Endothelial cell of umbilical vein (primary cell): ENCODE data around the gene EEF2K. TPM values are rescaled to one million over a fixed set of nuclear protein-coding genes. Genes with fewer than 3 reads are reported as not detected.

Experiments used
- BruUV-seq: library from RNA; stranded (reverse); fragments of 400-500 nt; replicated peaks from 2 replicates; lab custom pipeline; 2021; lab: Mats Ljungman, UMichigan
- CTCF ChIA-PET: fragments of 300-600, 350-600 bp; sonication (Branson Sonifier 250); formaldehyde crosslinking; loops from one replicate; lab custom pipeline; 2021; ENCODE audit warnings: antibody characterized with exemption, inconsistent platforms; lab: Charles Lee
- POLR2A ChIA-PET: fragments of 300-600, 350-600 bp; sonication (Branson Sonifier 250); formaldehyde crosslinking; loops from one replicate; lab custom pipeline; 2021; ENCODE audit warnings: antibody characterized with exemption, inconsistent platforms; lab: Charles Lee
- DNase-seq: peaks from one replicate; pipeline ENCODE4 v3.0.0-alpha.2; 2011; ENCODE audit warnings: low read depth, low spot score
- FAIRE-seq: peaks from 2 replicates; lab custom pipeline; 2011; peaks lifted over from hg19 to GRCh38; lab: Jason Lieb, UNC
- H2AFZ ChIP-seq: 2 replicates; pipeline ENCODE4 v1.6.0; 2012; ENCODE audit warnings: low read depth, low read length, control low read depth, inconsistent platforms
- H3K27ac ChIP-seq: 2 replicates; pipeline ENCODE4 v1.5.1; 2011; ENCODE audit warnings: low read depth, mild to moderate bottlenecking, control low read depth, low read length, moderate library complexity; ENCODE audit not compliant: insufficient read depth
- H3K27me3 ChIP-seq, 2 experiments: 2 replicates each; pipeline versions ENCODE4 v1.6.0 to v1.6.1; 2011; ENCODE audit warnings: low read length in 2 of 2, mixed read lengths in 1 of 2; ENCODE audit not compliant: control insufficient read depth in 2 of 2, insufficient read depth in 2 of 2
- H3K36me3 ChIP-seq, 2 experiments: 2 replicates in 1 of 2; 3 replicates in 1 of 2; pipeline ENCODE4 v1.5.1; 2011; ENCODE audit warnings: low read length in 2 of 2, mild to moderate bottlenecking in 1 of 2, moderate library complexity in 1 of 2; ENCODE audit not compliant: control insufficient read depth in 2 of 2, insufficient read depth in 2 of 2; ENCODE audit errors: extremely low read depth in 1 of 2
- H3K4me1 ChIP-seq: 3 replicates; pipeline ENCODE4 v1.5.1; 2011; ENCODE audit warnings: mild to moderate bottlenecking, low read length; ENCODE audit not compliant: control insufficient read depth, insufficient read depth; ENCODE audit errors: extremely low read depth
- H3K4me2 ChIP-seq: 2 replicates; pipeline ENCODE4 v1.6.1; 2011; ENCODE audit warnings: low read length, control low read depth, mixed read lengths; ENCODE audit not compliant: insufficient read depth
- H3K4me3 ChIP-seq, 3 experiments: fragments of 200-600 bp in 1 of 3; sonication (generic), shearing (Covaris generic) in 1 of 3; replicated peaks in 1 of 3; 2 replicates each; pipeline ENCODE4 v1.5.1; 2011 to 2016; ENCODE audit warnings: control low read depth in 3 of 3, low read length in 3 of 3, mild to moderate bottlenecking in 2 of 3, inconsistent platforms in 1 of 3, low read depth in 1 of 3, moderate library complexity in 1 of 3; ENCODE audit not compliant: insufficient read depth in 1 of 3
- H3K79me2 ChIP-seq: 2 replicates; pipeline ENCODE4 v1.6.0; 2012; ENCODE audit warnings: low read length, inconsistent platforms; ENCODE audit not compliant: control insufficient read depth, insufficient read depth
- H3K9ac ChIP-seq: replicated peaks from 2 replicates; pipeline ENCODE3; 2011; ENCODE audit warnings: low read length, control low read depth; ENCODE audit not compliant: insufficient read depth; ENCODE audit errors: extremely low read depth
- H3K9me1 ChIP-seq: replicated peaks from 3 replicates; pipeline ENCODE4 v1.6.0; 2011; ENCODE audit warnings: mild to moderate bottlenecking, low read length; ENCODE audit not compliant: control insufficient read depth, insufficient read depth; ENCODE audit errors: extremely low read depth
- H3K9me3 ChIP-seq: replicated peaks from 2 replicates; pipeline ENCODE4 v1.5.1; 2012; ENCODE audit warnings: low read length, inconsistent platforms; ENCODE audit not compliant: control insufficient read depth, insufficient read depth
- H4K20me1 ChIP-seq: replicated peaks from 2 replicates; pipeline ENCODE3; 2011; ENCODE audit warnings: mild to moderate bottlenecking, low read length; ENCODE audit not compliant: control insufficient read depth, insufficient read depth; ENCODE audit errors: extremely low read depth
- CTCF ChIP-seq, 2 donors: IDR thresholded peaks; 1 replicate in 1 of 2; 2 replicates in 1 of 2; pipeline ENCODE4 v1.5.1; 2011; ENCODE audit warnings: low read length in 2 of 2, mild to moderate bottlenecking in 2 of 2, moderate library complexity in 2 of 2, control low read depth in 1 of 2, inconsistent platforms in 1 of 2, low read depth in 1 of 2; ENCODE audit not compliant: insufficient read depth in 1 of 2; ENCODE audit errors: extremely low read depth in 1 of 2
- EZH2 ChIP-seq: IDR thresholded peaks from 2 replicates; pipeline ENCODE4 v1.6.1; 2012; ENCODE audit warnings: borderline replicate concordance, low read depth, mild to moderate bottlenecking, moderate library complexity, low read length, inconsistent platforms; ENCODE audit not compliant: severe bottlenecking
- MAX ChIP-seq: IDR thresholded peaks from 2 replicates; pipeline ENCODE4 v1.6.1; 2011; ENCODE audit not compliant: insufficient read depth, insufficient read length
- MYC ChIP-seq: IDR thresholded peaks from one replicate; pipeline ENCODE4 v1.6.1; 2011; ENCODE audit warnings: mild to moderate bottlenecking, low read depth, low read length
- POLR2A ChIP-seq: IDR thresholded peaks from 2 replicates; pipeline ENCODE4 v1.6.1; 2012; ENCODE audit warnings: low read depth, mild to moderate bottlenecking, control low read depth, low read length
- POLR2AphosphoS5 ChIP-seq: IDR thresholded peaks from 2 replicates; pipeline ENCODE4 v1.6.1; 2012; ENCODE audit warnings: low read depth, mild to moderate bottlenecking, control low read depth, low read length, moderate library complexity; ENCODE audit not compliant: insufficient read depth
- dilution Hi-C: fragments of 300-500 bp; cut with MboI; formaldehyde crosslinking; loops from one replicate; pipeline ENCODE4 v1.15.0; 2019; ENCODE audit warnings: low sequenced_read_pairs; ENCODE audit not compliant: extremely low pct_ligation_motif_present
- intact Hi-C: fragments of 100-400 bp; cut with micrococcal nuclease; formaldehyde crosslinking; loops from one replicate; pipeline ENCODE4 v1.10.0; 2022
- polyA plus RNA-seq, 4 experiments: library from polyadenylated mRNA; depleted of rRNA in 3 of 4; stranded (reverse) in 3 of 4; unstranded in 1 of 4; fragments of >200 nt; gene quantifications; 2 replicates each; pipeline versions ENCODE4 v1.2.1 to v1.2.3, GENCODE V29; 2011 to 2012; ENCODE audit warnings: missing spikeins in 1 of 4
- total RNA-seq: library from RNA; stranded (reverse); gene quantifications from 2 replicates; pipeline ENCODE4 v1.2.3, GENCODE V29; 2021

Gene EEF2K
- total and polyA plus RNA-seq, 2 donors (not counting 3 experiments of a cell fraction or from before 2014, with no cell fraction given) = 16.0 to 48.6 TPM

- BruUV-seq = no TSS peak
- no peak for TF ChIP-seq MAX
- TF ChIP-seq POLR2A = no peak
- no peak for TF ChIP-seq EZH2
- no peak for TF ChIP-seq MYC
- no peak for TF ChIP-seq CTCF (IDR thresholded peaks at IDR 0.05; ENCODE audit: extremely low read depth in 1 of 2, insufficient read depth in 1 of 2, low read depth in 1 of 2, low read length in 2 of 2)
- dilution Hi-C loops = no loop called here
- H3K9ac ChIP-seq = no peak overlapping the region
- no peaks in the 10 kb centered on the region for H3K4me1 ChIP-seq
- CTCF ChIA-PET = no interaction called here
- peaks cover 0 to 2% of the 10 kb centered on the region in 2 experiments for H3K36me3 ChIP-seq
- H3K27ac ChIP-seq = no peak overlapping the region
- H3K4me3 ChIP-seq = no peak overlapping the region
- no peaks in the 10 kb centered on the region for H3K9me3 ChIP-seq
- no peak for DNase-seq
- no peak overlapping the region for H2AFZ ChIP-seq
- no peaks in the 10 kb centered on the region for H3K79me2 ChIP-seq
- H3K4me2 ChIP-seq = no peak overlapping the region
- intact Hi-C loops = no loop called here
- POLR2A ChIA-PET = no interaction called here
- H3K27me3 ChIP-seq = no peaks in the 10 kb centered on the region
- H4K20me1 ChIP-seq = no peaks in the 10 kb centered on the region
- FAIRE-seq = no peak
- H3K9me1 ChIP-seq = no peaks in the 10 kb centered on the region
Observed at GRCh38 chr16:22291020-22291419, 84.9 kb downstream of the EEF2K start.

- ChIA-PET POLR2A (no interaction called here), CTCF (no interaction called here)
- Histone ChIP-seq H3K79me2 (no peaks in the 10 kb centered on the region), H3K9ac (no peak overlapping the region), H3K36me3 (no peaks in the 10 kb centered on the region), H3K9me3 (no peaks in the 10 kb centered on the region), H3K4me3 (no peak overlapping the region), H3K27ac (no peak overlapping the region), H3K4me2 (no peak overlapping the region), H3K4me1 (no peaks in the 10 kb centered on the region), H3K27me3 (no peaks in the 10 kb centered on the region), H2AFZ (no peak overlapping the region), H3K9me1 (no peaks in the 10 kb centered on the region), H4K20me1 (no peaks in the 10 kb centered on the region)
- FAIRE-seq (no peak), DNase-seq (no peak)
- dilution Hi-C loops (no loop called here), intact Hi-C loops (no loop called here)
- BruUV-seq = no TSS peak
- TF ChIP-seq EZH2 (no peak), MYC (no peak), POLR2AphosphoS5 (no peak)
Observed at GRCh38 chr16:22291860-22292318, 85.8 kb downstream of the EEF2K start.
